K562 (cell line): Measurements from ENCODE around the gene HOXB3. TPM values are rescaled to one million over a fixed set of nuclear protein-coding genes. Genes with fewer than 3 reads are reported as not detected.
A peak's percentile ranks its signal among the peaks of the same experiment; 100 is the strongest.

Experiments
- BRD9 ChIP-seq: fragments of 450-650 bp; IDR thresholded peaks from 2 replicates; pipeline ENCODE4 v1.6.1; 2018; ENCODE audit warnings: low read depth; ENCODE audit not compliant: partially characterized antibody
- DMBX1 ChIP-seq: fragments of 250-450 bp; sonication (Bioruptor Pico); IDR thresholded peaks from 2 replicates; pipeline ENCODE4 v1.8.0; 2022; ENCODE audit warnings: inconsistent platforms, mild to moderate bottlenecking, moderate library complexity, borderline replicate concordance
- ERF ChIP-seq: fragments of 450-650 bp; formaldehyde crosslinking; IDR thresholded peaks from 2 replicates; pipeline ENCODE4 v1.4.0; 2020; ENCODE audit warnings: mild to moderate bottlenecking, mixed read lengths
- JUND ChIP-seq, 2 experiments: IDR thresholded peaks; 2 replicates in 1 of 2; 3 replicates in 1 of 2; pipeline ENCODE4 v1.6.1; 2011; ENCODE audit warnings: borderline replicate concordance in 2 of 2, low read depth in 2 of 2, low read length in 2 of 2, improper control_type of control experiment in 1 of 2, missing biosample characterization in 1 of 2, missing genetic modification characterization in 1 of 2, missing genetic modification reagents in 1 of 2
- L3MBTL2 ChIP-seq: fragments of 450-650 bp; IDR thresholded peaks from 2 replicates; pipeline ENCODE4 v1.6.1; 2016; ENCODE audit warnings: mild to moderate bottlenecking, moderate library complexity
- MED1 ChIP-seq: sonication (generic); formaldehyde crosslinking; IDR thresholded peaks from 2 replicates; pipeline ENCODE4 v1.8.1; 2023; ENCODE audit warnings: missing genetic modification reagents, borderline replicate concordance
- MIER1 ChIP-seq: fragments of 450-650 bp; IDR thresholded peaks from 2 replicates; pipeline ENCODE4 v1.6.1; 2016; ENCODE audit warnings: antibody characterized with exemption, mild to moderate bottlenecking, low read depth
- PHF21A ChIP-seq: fragments of 450-650 bp; IDR thresholded peaks from 2 replicates; pipeline ENCODE4 v1.6.1; 2017; ENCODE audit warnings: low read depth, borderline replicate concordance
- PTTG1 ChIP-seq: fragments of 450-650 bp; IDR thresholded peaks from 2 replicates; pipeline ENCODE4 v1.6.1; 2016; ENCODE audit warnings: low read depth, mild to moderate bottlenecking, missing genetic modification characterization, missing compliant biosample characterization
- SMARCC2 ChIP-seq: fragments of 450-650 bp; IDR thresholded peaks from 2 replicates; pipeline ENCODE4 v1.6.1; 2017; ENCODE audit warnings: antibody characterized with exemption, moderate library complexity, mild to moderate bottlenecking, low read depth
- STAT5B ChIP-seq: fragments of 250-450 bp; sonication (Bioruptor Pico); IDR thresholded peaks from 2 replicates; pipeline ENCODE4 v1.8.0; 2021; ENCODE audit warnings: mild to moderate bottlenecking, inconsistent platforms
- TAF1 ChIP-seq: IDR thresholded peaks from 2 replicates; pipeline ENCODE4 v1.6.1; 2011; ENCODE audit warnings: mild to moderate bottlenecking, low read length, moderate library complexity; ENCODE audit not compliant: insufficient read depth, control insufficient read depth, severe bottlenecking; ENCODE audit errors: extremely low read depth
- TRIM24 ChIP-seq, 2 experiments: fragments of 450-650 bp; IDR thresholded peaks; 2 replicates each; pipeline ENCODE4 v1.6.1; 2016
- XRCC3 ChIP-seq: fragments of 450-650 bp; IDR thresholded peaks from 2 replicates; pipeline ENCODE4 v1.6.1; 2017; ENCODE audit warnings: mild to moderate bottlenecking, moderate library complexity
- ZNF57 ChIP-seq: fragments of 450-650 bp; formaldehyde crosslinking; IDR thresholded peaks from 2 replicates; pipeline ENCODE4 v1.4.0; 2020; ENCODE audit warnings: mild to moderate bottlenecking, moderate library complexity
- ZNF644 ChIP-seq: fragments of 200-800 bp; sonication (Bioruptor generic); IDR thresholded peaks from 2 replicates; pipeline ENCODE4 v1.6.1; 2016; ENCODE audit warnings: low read depth, missing genetic modification characterization, missing compliant biosample characterization
- ZNF668 ChIP-seq: fragments of 250-450 bp; sonication (Bioruptor Pico); IDR thresholded peaks from 2 replicates; pipeline ENCODE4 v1.8.0; 2022; ENCODE audit warnings: mild to moderate bottlenecking, inconsistent platforms
- ZNF75A ChIP-seq: fragments of 450-650 bp; formaldehyde crosslinking; IDR thresholded peaks from 2 replicates; pipeline ENCODE4 v1.4.0; 2020; ENCODE audit warnings: mild to moderate bottlenecking
- polyA plus RNA-seq, 8 experiments: library from polyadenylated mRNA; depleted of rRNA in 4 of 8; stranded (reverse) in 5 of 8; unstranded in 3 of 8; fragments of >200 nt; fragmentation: Nextera tagmentation in 2 of 8; fragmentation: Illumina TruSeq in 1 of 8; extraction: Ambion mirVana in 2 of 8; extraction: Trizol in 1 of 8; gene quantifications; 2 replicates each; pipeline versions ENCODE4 v1.2.1 to v1.2.3, GENCODE V29; 2011 to 2014; ENCODE audit warnings: inconsistent platforms in 1 of 8, missing spikeins in 1 of 8
- total RNA-seq, 7 experiments: library from RNA; depleted of rRNA in 6 of 7; stranded (reverse); fragments of >200 nt in 6 of 7; fragmentation: Illumina TruSeq in 2 of 7; extraction: Trizol in 2 of 7; gene quantifications; 2 replicates each; pipeline versions ENCODE4 v1.2.1 to v1.2.3, GENCODE V29; 2011 to 2021; ENCODE audit warnings: low replicate concordance in 1 of 7
- TF ChIP-seq, protein P1 (sequence below): fragments of 450-650 bp; IDR thresholded peaks from 2 replicates; pipeline ENCODE4 v1.7.1; 2018; ENCODE audit warnings: mild to moderate bottlenecking, low read depth; ENCODE audit not compliant: partially characterized antibody
- TF ChIP-seq, protein P2 (sequence below): fragments of 200-800 bp; sonication (Bioruptor generic); IDR thresholded peaks from 2 replicates; pipeline ENCODE4 v1.6.1; 2017; ENCODE audit warnings: missing genetic modification characterization, missing compliant biosample characterization
- TF ChIP-seq, protein P3 (sequence below): fragments of 200-400 bp; formaldehyde crosslinking; IDR thresholded peaks from 2 replicates; pipeline ENCODE4 v1.6.1; 2017; ENCODE audit warnings: mild to moderate bottlenecking, low read depth, low read length, moderate library complexity

Gene HOXB3
- total and polyA plus RNA-seq, 9 of the 15 experiments (the other 6 are each of a cell fraction or from before 2014, with no cell fraction given): 2.4 to 41.3 (median 20.2) TPM

DNA sequence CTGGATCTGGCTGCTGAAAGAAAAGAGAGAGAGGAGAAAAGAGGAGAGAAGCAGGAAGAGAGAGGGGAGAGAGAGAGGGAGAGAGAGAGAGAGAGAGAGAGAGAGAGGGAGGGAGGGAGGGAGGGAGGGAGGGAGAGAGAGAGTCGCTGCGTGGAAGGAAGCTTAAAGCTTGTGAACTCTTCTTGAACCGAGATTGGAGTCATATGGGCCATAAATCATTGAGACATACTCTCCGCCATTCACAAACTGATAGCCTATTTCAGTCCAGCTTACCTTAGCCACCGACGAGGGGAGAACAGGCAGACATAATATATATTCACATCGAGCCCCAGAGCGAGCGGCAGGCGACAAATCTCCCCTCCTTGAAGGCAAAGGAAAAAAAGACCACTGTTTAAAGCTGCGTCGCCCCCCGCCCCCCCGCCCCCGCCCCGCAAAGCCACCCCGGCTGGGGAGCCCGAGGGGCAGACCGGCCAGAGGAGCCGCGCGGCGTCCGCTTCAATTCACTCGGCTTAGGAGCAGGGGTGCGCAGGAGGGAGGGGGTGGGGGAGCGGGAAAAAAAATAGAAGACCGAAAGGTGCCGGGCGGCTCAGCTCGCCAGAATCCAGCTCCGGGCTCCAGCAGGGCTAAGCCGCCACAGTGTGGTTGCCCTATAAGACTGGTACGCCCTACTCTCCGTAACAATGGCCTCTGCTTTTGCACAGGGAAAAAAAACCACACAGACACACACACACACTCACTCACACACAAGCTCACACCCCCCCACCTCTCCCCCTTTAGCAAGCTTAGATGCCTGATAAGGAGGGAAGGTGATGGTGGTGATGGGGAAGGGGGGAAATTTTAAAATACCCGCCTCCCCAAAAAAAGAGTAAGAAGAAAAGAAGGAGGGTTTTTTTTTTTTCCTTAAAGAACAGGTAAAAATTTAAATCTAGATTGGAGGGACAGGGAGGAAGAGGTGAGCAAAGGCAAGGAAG is 34.5 kb downstream of the HOXB3 start (continued):
- TF ChIP-seq, protein P1, sequence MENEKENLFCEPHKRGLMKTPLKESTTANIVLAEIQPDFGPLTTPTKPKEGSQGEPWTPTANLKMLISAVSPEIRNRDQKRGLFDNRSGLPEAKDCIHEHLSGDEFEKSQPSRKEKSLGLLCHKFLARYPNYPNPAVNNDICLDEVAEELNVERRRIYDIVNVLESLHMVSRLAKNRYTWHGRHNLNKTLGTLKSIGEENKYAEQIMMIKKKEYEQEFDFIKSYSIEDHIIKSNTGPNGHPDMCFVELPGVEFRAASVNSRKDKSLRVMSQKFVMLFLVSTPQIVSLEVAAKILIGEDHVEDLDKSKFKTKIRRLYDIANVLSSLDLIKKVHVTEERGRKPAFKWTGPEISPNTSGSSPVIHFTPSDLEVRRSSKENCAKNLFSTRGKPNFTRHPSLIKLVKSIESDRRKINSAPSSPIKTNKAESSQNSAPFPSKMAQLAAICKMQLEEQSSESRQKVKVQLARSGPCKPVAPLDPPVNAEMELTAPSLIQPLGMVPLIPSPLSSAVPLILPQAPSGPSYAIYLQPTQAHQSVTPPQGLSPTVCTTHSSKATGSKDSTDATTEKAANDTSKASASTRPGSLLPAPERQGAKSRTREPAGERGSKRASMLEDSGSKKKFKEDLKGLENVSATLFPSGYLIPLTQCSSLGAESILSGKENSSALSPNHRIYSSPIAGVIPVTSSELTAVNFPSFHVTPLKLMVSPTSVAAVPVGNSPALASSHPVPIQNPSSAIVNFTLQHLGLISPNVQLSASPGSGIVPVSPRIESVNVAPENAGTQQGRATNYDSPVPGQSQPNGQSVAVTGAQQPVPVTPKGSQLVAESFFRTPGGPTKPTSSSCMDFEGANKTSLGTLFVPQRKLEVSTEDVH: no peak
- TF ChIP-seq SMARCC2: no peak
- TF ChIP-seq ERF (CRISPR knock-in tag): 0 out of 2 replicates have a peak, but pooled peaks have one; percentile 20
- TF ChIP-seq, protein P2, sequence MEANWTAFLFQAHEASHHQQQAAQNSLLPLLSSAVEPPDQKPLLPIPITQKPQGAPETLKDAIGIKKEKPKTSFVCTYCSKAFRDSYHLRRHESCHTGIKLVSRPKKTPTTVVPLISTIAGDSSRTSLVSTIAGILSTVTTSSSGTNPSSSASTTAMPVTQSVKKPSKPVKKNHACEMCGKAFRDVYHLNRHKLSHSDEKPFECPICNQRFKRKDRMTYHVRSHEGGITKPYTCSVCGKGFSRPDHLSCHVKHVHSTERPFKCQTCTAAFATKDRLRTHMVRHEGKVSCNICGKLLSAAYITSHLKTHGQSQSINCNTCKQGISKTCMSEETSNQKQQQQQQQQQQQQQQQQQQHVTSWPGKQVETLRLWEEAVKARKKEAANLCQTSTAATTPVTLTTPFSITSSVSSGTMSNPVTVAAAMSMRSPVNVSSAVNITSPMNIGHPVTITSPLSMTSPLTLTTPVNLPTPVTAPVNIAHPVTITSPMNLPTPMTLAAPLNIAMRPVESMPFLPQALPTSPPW (CRISPR knock-in tag): peak; percentile 90
- no peak for TF ChIP-seq ZNF57 (CRISPR knock-in tag)
- no peak for TF ChIP-seq XRCC3
- TF ChIP-seq STAT5B (CRISPR knock-in tag): no peak
- peak; percentile 29 to 33; a peak in 2 of 4 replicates for TF ChIP-seq TRIM24 (IDR thresholded peaks at IDR 0.05)
- peak; percentile 60 for TF ChIP-seq ZNF644 (tag)
- TF ChIP-seq DMBX1 (CRISPR knock-in tag): no peak
- TF ChIP-seq, protein P3, sequence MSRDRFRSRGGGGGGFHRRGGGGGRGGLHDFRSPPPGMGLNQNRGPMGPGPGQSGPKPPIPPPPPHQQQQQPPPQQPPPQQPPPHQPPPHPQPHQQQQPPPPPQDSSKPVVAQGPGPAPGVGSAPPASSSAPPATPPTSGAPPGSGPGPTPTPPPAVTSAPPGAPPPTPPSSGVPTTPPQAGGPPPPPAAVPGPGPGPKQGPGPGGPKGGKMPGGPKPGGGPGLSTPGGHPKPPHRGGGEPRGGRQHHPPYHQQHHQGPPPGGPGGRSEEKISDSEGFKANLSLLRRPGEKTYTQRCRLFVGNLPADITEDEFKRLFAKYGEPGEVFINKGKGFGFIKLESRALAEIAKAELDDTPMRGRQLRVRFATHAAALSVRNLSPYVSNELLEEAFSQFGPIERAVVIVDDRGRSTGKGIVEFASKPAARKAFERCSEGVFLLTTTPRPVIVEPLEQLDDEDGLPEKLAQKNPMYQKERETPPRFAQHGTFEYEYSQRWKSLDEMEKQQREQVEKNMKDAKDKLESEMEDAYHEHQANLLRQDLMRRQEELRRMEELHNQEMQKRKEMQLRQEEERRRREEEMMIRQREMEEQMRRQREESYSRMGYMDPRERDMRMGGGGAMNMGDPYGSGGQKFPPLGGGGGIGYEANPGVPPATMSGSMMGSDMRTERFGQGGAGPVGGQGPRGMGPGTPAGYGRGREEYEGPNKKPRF: no peak
- TF ChIP-seq ZNF75A (CRISPR knock-in tag): no peak
- no peak for TF ChIP-seq MED1
- TF ChIP-seq JUND (IDR thresholded peaks at IDR 0.05; ENCODE audit: borderline replicate concordance, low read depth, low read length): peak; percentile 78
- peak; percentile 65; the same call in 1 of the 3 replicates for TF ChIP-seq JUND (tag; IDR thresholded peaks at IDR 0.05; ENCODE audit: borderline replicate concordance, low read depth, low read length)
- peak; percentile 59; the same call in 1 of the 2 replicates for TF ChIP-seq MIER1
- TF ChIP-seq PTTG1: no peak
- TF ChIP-seq BRD9: peak; percentile 88
- TF ChIP-seq PHF21A: peak; percentile 59; the same call in 1 of the 2 replicates
- peak; percentile 81 for TF ChIP-seq TAF1
- no peak for TF ChIP-seq L3MBTL2
- TF ChIP-seq ZNF668 (CRISPR knock-in tag): no peak
